K562 (cell line): ENCODE results near the gene MRPL37. TPM values are rescaled to one million over a fixed set of nuclear protein-coding genes. Genes with fewer than 3 reads are reported as not detected.

Experiments used
- ATAC-seq: fragments of 200-7000 bp; cut with Tn5 transposase; 3 replicates; pipeline ENCODE4 v1.9.1; 2020; ENCODE audit warnings: moderate library complexity
- BruUV-seq: library from RNA; stranded (reverse); fragments of 400-500 nt; replicated peaks from 2 replicates; lab custom pipeline; 2021; lab: Mats Ljungman, UMichigan
- CTCF ChIA-PET: fragments of 300-600 bp; formaldehyde crosslinking; extraction: SDS; loops from one replicate; lab custom pipeline; 2021; ENCODE audit warnings: low intra/inter-chr PET ratio; lab: Yijun Ruan, JAX
- POLR2A ChIA-PET: fragments of 300-600, 350-650 bp; sonication (Branson Sonifier 250); formaldehyde crosslinking; extraction: SDS; loops from one replicate; lab custom pipeline; 2021; ENCODE audit warnings: antibody characterized with exemption, inconsistent platforms; lab: Yijun Ruan, JAX
- DNase-seq, 4 experiments: peaks; one replicate each; pipeline versions ENCODE4 v3.0.0 to v3.0.0-alpha.2; 2011 to 2018; ENCODE audit warnings: low spot score in 3 of 4, mixed read lengths in 3 of 4; ENCODE audit errors: extremely low read depth in 1 of 4
- FAIRE-seq: peaks from 2 replicates; lab custom pipeline; 2011; peaks lifted over from hg19 to GRCh38; lab: Jason Lieb, UNC
- H2AFZ ChIP-seq: 2 replicates; pipeline ENCODE4 v1.6.0; 2011; ENCODE audit warnings: low read depth, low read length, control low read depth, inconsistent platforms
- H3K27ac ChIP-seq: fragments of 200-600 bp; 3 replicates; pipeline ENCODE4 v1.8.0; 2011; ENCODE audit warnings: low read depth, mild to moderate bottlenecking, control low read depth, inconsistent platforms, low read length, moderate library complexity, mixed read lengths; ENCODE audit errors: extremely low read depth
- H3K27me3 ChIP-seq, 2 experiments: fragments of 300-600 bp in 1 of 2; 2 replicates in 1 of 2; 3 replicates in 1 of 2; pipeline versions ENCODE4 v1.6.0 to v1.8.0; 2011; ENCODE audit warnings: inconsistent platforms in 2 of 2, low read length in 2 of 2, mild to moderate bottlenecking in 1 of 2, mixed read lengths in 1 of 2, moderate library complexity in 1 of 2; ENCODE audit not compliant: control insufficient read depth in 2 of 2, insufficient read depth in 2 of 2
- H3K36me3 ChIP-seq: fragments of 300-600 bp; 3 replicates; pipeline ENCODE4 v1.8.0; 2011; ENCODE audit warnings: mild to moderate bottlenecking, low read length, inconsistent platforms; ENCODE audit not compliant: control insufficient read depth, insufficient read depth
- H3K4me1 ChIP-seq, 2 experiments: fragments of 200-600 bp in 1 of 2; replicated peaks in 1 of 2; 2 replicates in 1 of 2; 3 replicates in 1 of 2; pipeline versions ENCODE4 v1.5.1 to v1.8.0; 2011; ENCODE audit warnings: inconsistent platforms in 2 of 2, low read length in 2 of 2, mild to moderate bottlenecking in 1 of 2, mixed read lengths in 1 of 2, moderate library complexity in 1 of 2; ENCODE audit not compliant: control insufficient read depth in 2 of 2, insufficient read depth in 2 of 2
- H3K4me2 ChIP-seq: 2 replicates; pipeline ENCODE4 v1.6.1; 2011; ENCODE audit warnings: low read length, control low read depth, inconsistent platforms, mixed read lengths; ENCODE audit not compliant: insufficient read depth
- H3K4me3 ChIP-seq: fragments of 200-600 bp; sonication (generic), shearing (Covaris generic); 2 replicates; pipeline ENCODE4 v1.5.1; 2016; ENCODE audit warnings: control low read depth, inconsistent platforms
- H3K79me2 ChIP-seq: fragments of 200-600 bp; 3 replicates; pipeline ENCODE4 v1.8.0; 2011; ENCODE audit warnings: low read length, inconsistent platforms; ENCODE audit not compliant: control insufficient read depth, insufficient read depth
- H3K9ac ChIP-seq, 2 experiments: 2 replicates each; pipeline versions ENCODE4 v1.6.0 to v1.6.1; 2011; ENCODE audit warnings: low read depth in 2 of 2, low read length in 2 of 2, control low read depth in 1 of 2, inconsistent platforms in 1 of 2, mild to moderate bottlenecking in 1 of 2, mixed read lengths in 1 of 2; ENCODE audit not compliant: insufficient read depth in 1 of 2
- H3K9me1 ChIP-seq: one replicate; pipeline ENCODE4 v1.6.0; 2011; ENCODE audit warnings: inconsistent platforms, mild to moderate bottlenecking, low read length, moderate library complexity; ENCODE audit not compliant: control insufficient read depth, insufficient read depth
- H3K9me3 ChIP-seq: replicated peaks from 2 replicates; pipeline ENCODE4 v1.5.1; 2011; ENCODE audit warnings: low read depth, low read length, inconsistent platforms; ENCODE audit not compliant: control insufficient read depth, insufficient read depth
- H4K20me1 ChIP-seq: replicated peaks from 2 replicates; pipeline ENCODE4 v1.6.1; 2011; ENCODE audit warnings: low read length, inconsistent platforms, mixed read lengths; ENCODE audit not compliant: control insufficient read depth, insufficient read depth
- CBX2 ChIP-seq: fragments of 200-600 bp; sonication (generic); IDR thresholded peaks from one replicate; pipeline ENCODE4 v1.6.1; 2012; ENCODE audit warnings: mild to moderate bottlenecking, low read length, inconsistent platforms; ENCODE audit not compliant: insufficient read depth, poor library complexity, severe bottlenecking
- IRF2 ChIP-seq: sonication (generic); formaldehyde crosslinking; IDR thresholded peaks from 2 replicates; pipeline ENCODE4 v1.8.1; 2022; ENCODE audit warnings: mild to moderate bottlenecking, missing genetic modification reagents
- MED1 ChIP-seq: sonication (generic); formaldehyde crosslinking; IDR thresholded peaks from 2 replicates; pipeline ENCODE4 v1.8.1; 2023; ENCODE audit warnings: missing genetic modification reagents, borderline replicate concordance
- MYNN ChIP-seq, 2 experiments: sonication (generic); formaldehyde crosslinking in 1 of 2; IDR thresholded peaks; 2 replicates each; pipeline versions ENCODE4 v1.5.0 to v1.6.1; 2016 to 2020; ENCODE audit warnings: antibody characterized with exemption in 1 of 2, missing genetic modification reagents in 1 of 2
- NR4A1 ChIP-seq, 2 experiments: fragments of 250-450 bp in 1 of 2; fragments of 450-650 bp in 1 of 2; sonication (Bioruptor Pico) in 1 of 2; IDR thresholded peaks; 2 replicates each; pipeline versions ENCODE4 v1.4.0 to v1.6.1; 2016 to 2020; ENCODE audit warnings: mild to moderate bottlenecking in 2 of 2, missing compliant biosample characterization in 1 of 2, missing genetic modification characterization in 1 of 2, moderate library complexity in 1 of 2
- ZNF354B ChIP-seq: fragments of 250-450 bp; sonication (Bioruptor Pico); IDR thresholded peaks from 2 replicates; pipeline ENCODE4 v1.4.0; 2020
- ZNF445 ChIP-seq: fragments of 250-450 bp; sonication (Bioruptor Pico); IDR thresholded peaks from 2 replicates; pipeline ENCODE4 v1.4.0; 2020; ENCODE audit warnings: low read depth, mild to moderate bottlenecking, moderate library complexity
- ZNF766 ChIP-seq: fragments of 200-800 bp; sonication (Bioruptor generic); conservative IDR thresholded peaks from 2 replicates; pipeline ENCODE4 v1.6.1; 2016; ENCODE audit warnings: missing genetic modification characterization, missing compliant biosample characterization
- ZNF785 ChIP-seq: fragments of 250-450 bp; sonication (Bioruptor Pico); IDR thresholded peaks from 2 replicates; pipeline ENCODE4 v1.4.0; 2020; ENCODE audit warnings: mild to moderate bottlenecking
- WGBS: fragments of 100-300 bp; shearing (Covaris generic); methylation state at CpG from one replicate; pipeline ENCODE4 v1.1.6; 2016; ENCODE audit warnings: low coverage, mixed read lengths; ENCODE audit not compliant: insufficient coverage; ENCODE audit errors: missing lambda C conversion rate; 5-methylcytosine and 5-hydroxymethylcytosine counted together
- in situ Hi-C: fragments of 300-500 bp; cut with MboI; formaldehyde crosslinking; loops from 4 replicates; pipeline ENCODE4 v1.15.0; 2018; ENCODE audit warnings: inconsistent platforms, mixed read lengths
- intact Hi-C: fragments of 100-400 bp; cut with micrococcal nuclease; formaldehyde crosslinking; loops from 2 replicates; pipeline ENCODE4 v1.14.2; 2022
- polyA plus RNA-seq, 8 experiments: library from polyadenylated mRNA; depleted of rRNA in 4 of 8; stranded (reverse) in 5 of 8; unstranded in 3 of 8; fragments of >200 nt; fragmentation: Nextera tagmentation in 2 of 8; fragmentation: Illumina TruSeq in 1 of 8; extraction: Ambion mirVana in 2 of 8; extraction: Trizol in 1 of 8; gene quantifications; 2 replicates each; pipeline versions ENCODE4 v1.2.1 to v1.2.3, GENCODE V29; 2011 to 2014; ENCODE audit warnings: inconsistent platforms in 1 of 8, missing spikeins in 1 of 8
- total RNA-seq, 7 experiments: library from RNA; depleted of rRNA in 6 of 7; stranded (reverse); fragments of >200 nt in 6 of 7; fragmentation: Illumina TruSeq in 2 of 7; extraction: Trizol in 2 of 7; gene quantifications; 2 replicates each; pipeline versions ENCODE4 v1.2.1 to v1.2.3, GENCODE V29; 2011 to 2021; ENCODE audit warnings: low replicate concordance in 1 of 7
- TF ChIP-seq, protein P1 (sequence below): fragments of 450-650 bp; formaldehyde crosslinking; IDR thresholded peaks from 2 replicates; pipeline ENCODE4 v1.4.0; 2022; ENCODE audit warnings: mild to moderate bottlenecking, moderate library complexity
- TF ChIP-seq, protein P2 (sequence below), 2 experiments: IDR thresholded peaks; 2 replicates each; pipeline ENCODE4 v1.6.1; 2012; ENCODE audit warnings: improper control_type of control experiment in 2 of 2, low read depth in 2 of 2, low read length in 2 of 2, borderline replicate concordance in 1 of 2

The MRPL37 gene
- total and polyA plus RNA-seq, 9 of the 15 experiments (the other 6 are each of a cell fraction or from before 2014, with no cell fraction given): 52.2 to 303 (median 180) TPM

DNA sequence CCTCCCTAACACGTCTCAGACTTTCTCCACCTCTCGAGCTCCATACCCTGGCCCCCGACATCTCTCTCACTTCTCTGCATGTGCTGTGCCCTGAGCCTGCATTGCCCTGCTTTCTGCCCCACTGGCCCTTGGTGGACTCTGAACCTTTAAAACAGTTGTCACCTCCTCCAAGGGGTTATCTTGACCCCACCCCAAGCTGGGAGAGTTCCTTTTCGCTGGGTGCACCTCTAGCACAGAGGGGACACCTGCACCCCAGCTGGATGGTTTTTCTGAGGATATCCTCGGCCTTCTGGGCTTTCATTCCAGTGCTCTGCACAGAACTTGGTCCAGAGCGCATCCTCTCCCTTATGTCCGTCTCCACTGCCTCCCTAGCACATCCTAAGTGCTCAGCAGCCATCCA is 43.0 kb upstream of the MRPL37 start:
- intact Hi-C loops (no loop called here), in situ Hi-C loops (no loop called here)
- no peaks in the 10 kb centered on the region for H4K20me1 ChIP-seq
- peaks cover 0 to 9% of the 10 kb centered on the region in 2 experiments; a peak in 1 of 5 replicates for H3K4me1 ChIP-seq
- DNase-seq: no peak
- no peaks in the 10 kb centered on the region for H3K9me1 ChIP-seq
- no peak overlapping the region for H3K9ac ChIP-seq
- ChIA-PET POLR2A (no interaction called here), CTCF (no interaction called here)
- H2AFZ ChIP-seq: no peak overlapping the region
- TF ChIP-seq MED1 (no peak), IRF2 (no peak), CBX2 (no peak), NR4A1 (CRISPR knock-in tag; IDR thresholded peaks at IDR 0.05) (no peak), NR4A1 (tag; IDR thresholded peaks at IDR 0.05) (no peak), MYNN (IDR thresholded peaks at IDR 0.05) (no peak), MYNN (CRISPR knock-in tag; IDR thresholded peaks at IDR 0.05) (no peak), ZNF766 (CRISPR knock-in tag) (no peak), ZNF445 (CRISPR knock-in tag) (no peak), ZNF785 (CRISPR knock-in tag) (no peak), ZNF354B (CRISPR knock-in tag) (no peak)
- TF ChIP-seq, protein P1, sequence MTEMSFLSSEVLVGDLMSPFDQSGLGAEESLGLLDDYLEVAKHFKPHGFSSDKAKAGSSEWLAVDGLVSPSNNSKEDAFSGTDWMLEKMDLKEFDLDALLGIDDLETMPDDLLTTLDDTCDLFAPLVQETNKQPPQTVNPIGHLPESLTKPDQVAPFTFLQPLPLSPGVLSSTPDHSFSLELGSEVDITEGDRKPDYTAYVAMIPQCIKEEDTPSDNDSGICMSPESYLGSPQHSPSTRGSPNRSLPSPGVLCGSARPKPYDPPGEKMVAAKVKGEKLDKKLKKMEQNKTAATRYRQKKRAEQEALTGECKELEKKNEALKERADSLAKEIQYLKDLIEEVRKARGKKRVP (CRISPR knock-in tag): no peak
- TF ChIP-seq, protein P2, sequence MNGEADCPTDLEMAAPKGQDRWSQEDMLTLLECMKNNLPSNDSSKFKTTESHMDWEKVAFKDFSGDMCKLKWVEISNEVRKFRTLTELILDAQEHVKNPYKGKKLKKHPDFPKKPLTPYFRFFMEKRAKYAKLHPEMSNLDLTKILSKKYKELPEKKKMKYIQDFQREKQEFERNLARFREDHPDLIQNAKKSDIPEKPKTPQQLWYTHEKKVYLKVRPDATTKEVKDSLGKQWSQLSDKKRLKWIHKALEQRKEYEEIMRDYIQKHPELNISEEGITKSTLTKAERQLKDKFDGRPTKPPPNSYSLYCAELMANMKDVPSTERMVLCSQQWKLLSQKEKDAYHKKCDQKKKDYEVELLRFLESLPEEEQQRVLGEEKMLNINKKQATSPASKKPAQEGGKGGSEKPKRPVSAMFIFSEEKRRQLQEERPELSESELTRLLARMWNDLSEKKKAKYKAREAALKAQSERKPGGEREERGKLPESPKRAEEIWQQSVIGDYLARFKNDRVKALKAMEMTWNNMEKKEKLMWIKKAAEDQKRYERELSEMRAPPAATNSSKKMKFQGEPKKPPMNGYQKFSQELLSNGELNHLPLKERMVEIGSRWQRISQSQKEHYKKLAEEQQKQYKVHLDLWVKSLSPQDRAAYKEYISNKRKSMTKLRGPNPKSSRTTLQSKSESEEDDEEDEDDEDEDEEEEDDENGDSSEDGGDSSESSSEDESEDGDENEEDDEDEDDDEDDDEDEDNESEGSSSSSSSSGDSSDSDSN (IDR thresholded peaks at IDR 0.05; ENCODE audit: borderline replicate concordance in 1 of 2, low read depth in 2 of 2, low read length in 2 of 2): no peak
- no peaks in the 10 kb centered on the region for H3K9me3 ChIP-seq
- no peak overlapping the region for H3K4me2 ChIP-seq
- no peak for FAIRE-seq
- 27% methylated on average over 7 of the region's 7 CpGs for WGBS
- no peak overlapping the region for H3K27ac ChIP-seq
- BruUV-seq: no TSS peak
- no peak overlapping the region for H3K4me3 ChIP-seq
- peaks cover 0 to 5% of the 10 kb centered on the region in 2 experiments; a peak in 1 of 5 replicates for H3K27me3 ChIP-seq
- ATAC-seq: no peak
- H3K36me3 ChIP-seq: no peaks in the 10 kb centered on the region
- no peaks in the 10 kb centered on the region for H3K79me2 ChIP-seq
